PFSK-1 (cell line): ENCODE data around the gene NAA20.

Experiments used
- FOXP2 ChIP-seq: optimal IDR thresholded peaks from 2 replicates; pipeline ENCODE3; 2011; ENCODE audit warnings: borderline replicate concordance, control low read depth, inconsistent platforms; ENCODE audit not compliant: insufficient read depth; ENCODE audit errors: extremely low read length, extremely low read depth
- POLR2AphosphoS5 ChIP-seq: IDR thresholded peaks from 2 replicates; pipeline ENCODE4 v1.6.1; 2012; ENCODE audit warnings: low read depth, mild to moderate bottlenecking, control low read depth, low read length, moderate library complexity
- SIN3A ChIP-seq: IDR thresholded peaks from 2 replicates; pipeline ENCODE4 v1.6.1; 2012; ENCODE audit warnings: mild to moderate bottlenecking, low read length, moderate library complexity, borderline replicate concordance; ENCODE audit not compliant: insufficient read depth
- TAF1 ChIP-seq: IDR thresholded peaks from 2 replicates; pipeline ENCODE4 v1.6.1; 2012; ENCODE audit warnings: low read length, control low read depth, borderline replicate concordance; ENCODE audit not compliant: insufficient read depth
- TF ChIP-seq, protein P1 (sequence below), 2 experiments: IDR thresholded peaks; 2 replicates each; pipeline versions ENCODE4 v1.6.1 to v1.8.0; 2011 to 2012; ENCODE audit warnings: low read depth in 2 of 2, low read length in 2 of 2, control low read depth in 1 of 2, inconsistent platforms in 1 of 2, mild to moderate bottlenecking in 1 of 2, moderate library complexity in 1 of 2; ENCODE audit not compliant: insufficient read depth in 1 of 2

The NAA20 gene

DNA sequence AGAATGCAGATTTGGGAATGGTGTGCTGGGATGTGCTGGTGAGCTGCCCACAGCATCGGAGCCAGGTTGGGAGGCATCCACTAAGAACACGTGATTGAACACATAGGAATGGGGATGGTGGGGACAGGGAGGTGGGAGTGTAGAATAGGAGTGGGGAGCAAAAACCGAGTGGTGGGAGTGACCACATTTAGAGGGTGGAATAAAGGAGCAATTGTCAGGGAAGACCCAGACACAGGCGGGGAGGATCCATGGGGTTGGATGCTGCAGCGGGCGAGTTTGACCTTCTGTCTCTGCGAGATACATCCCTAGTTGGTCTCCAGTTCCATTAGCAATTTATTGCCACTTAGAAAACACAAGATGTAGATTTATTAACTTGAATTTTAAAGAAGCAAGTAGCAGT is 4.7 kb downstream of the NAA20 start:
- TF ChIP-seq SIN3A (no peak), POLR2AphosphoS5 (no peak), TAF1 (no peak), FOXP2 (no peak)
- TF ChIP-seq, protein P1, sequence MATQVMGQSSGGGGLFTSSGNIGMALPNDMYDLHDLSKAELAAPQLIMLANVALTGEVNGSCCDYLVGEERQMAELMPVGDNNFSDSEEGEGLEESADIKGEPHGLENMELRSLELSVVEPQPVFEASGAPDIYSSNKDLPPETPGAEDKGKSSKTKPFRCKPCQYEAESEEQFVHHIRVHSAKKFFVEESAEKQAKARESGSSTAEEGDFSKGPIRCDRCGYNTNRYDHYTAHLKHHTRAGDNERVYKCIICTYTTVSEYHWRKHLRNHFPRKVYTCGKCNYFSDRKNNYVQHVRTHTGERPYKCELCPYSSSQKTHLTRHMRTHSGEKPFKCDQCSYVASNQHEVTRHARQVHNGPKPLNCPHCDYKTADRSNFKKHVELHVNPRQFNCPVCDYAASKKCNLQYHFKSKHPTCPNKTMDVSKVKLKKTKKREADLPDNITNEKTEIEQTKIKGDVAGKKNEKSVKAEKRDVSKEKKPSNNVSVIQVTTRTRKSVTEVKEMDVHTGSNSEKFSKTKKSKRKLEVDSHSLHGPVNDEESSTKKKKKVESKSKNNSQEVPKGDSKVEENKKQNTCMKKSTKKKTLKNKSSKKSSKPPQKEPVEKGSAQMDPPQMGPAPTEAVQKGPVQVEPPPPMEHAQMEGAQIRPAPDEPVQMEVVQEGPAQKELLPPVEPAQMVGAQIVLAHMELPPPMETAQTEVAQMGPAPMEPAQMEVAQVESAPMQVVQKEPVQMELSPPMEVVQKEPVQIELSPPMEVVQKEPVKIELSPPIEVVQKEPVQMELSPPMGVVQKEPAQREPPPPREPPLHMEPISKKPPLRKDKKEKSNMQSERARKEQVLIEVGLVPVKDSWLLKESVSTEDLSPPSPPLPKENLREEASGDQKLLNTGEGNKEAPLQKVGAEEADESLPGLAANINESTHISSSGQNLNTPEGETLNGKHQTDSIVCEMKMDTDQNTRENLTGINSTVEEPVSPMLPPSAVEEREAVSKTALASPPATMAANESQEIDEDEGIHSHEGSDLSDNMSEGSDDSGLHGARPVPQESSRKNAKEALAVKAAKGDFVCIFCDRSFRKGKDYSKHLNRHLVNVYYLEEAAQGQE (IDR thresholded peaks at IDR 0.05; ENCODE audit: insufficient read depth in 1 of 2, low read depth in 2 of 2, low read length in 2 of 2): no peak

DNA sequence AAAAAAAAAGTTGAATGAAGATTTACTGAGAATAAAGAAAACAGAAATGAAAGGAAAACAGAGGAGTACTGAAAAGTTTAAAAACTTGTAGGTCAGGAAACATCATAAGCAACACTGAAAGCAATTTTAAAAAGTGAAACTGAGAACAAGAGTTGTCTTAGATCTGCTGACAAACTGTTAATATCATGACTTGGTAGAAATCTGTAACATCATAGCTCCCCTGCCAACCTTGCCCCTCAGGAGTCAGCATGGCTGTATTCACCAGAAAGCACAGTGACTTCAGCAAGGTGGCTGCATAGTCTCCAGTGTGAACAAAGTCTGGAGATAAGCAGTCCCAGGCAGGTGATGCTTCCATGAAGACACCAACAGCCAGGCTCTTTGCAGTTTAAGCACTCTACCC is 5.3 kb downstream of the NAA20 start:
- TF ChIP-seq, protein P1 (IDR thresholded peaks at IDR 0.05; ENCODE audit: insufficient read depth in 1 of 2, low read depth in 2 of 2, low read length in 2 of 2): no peak
- no peak for TF ChIP-seq TAF1
- no peak for TF ChIP-seq FOXP2
- TF ChIP-seq POLR2AphosphoS5: no peak
- TF ChIP-seq SIN3A: no peak

DNA sequence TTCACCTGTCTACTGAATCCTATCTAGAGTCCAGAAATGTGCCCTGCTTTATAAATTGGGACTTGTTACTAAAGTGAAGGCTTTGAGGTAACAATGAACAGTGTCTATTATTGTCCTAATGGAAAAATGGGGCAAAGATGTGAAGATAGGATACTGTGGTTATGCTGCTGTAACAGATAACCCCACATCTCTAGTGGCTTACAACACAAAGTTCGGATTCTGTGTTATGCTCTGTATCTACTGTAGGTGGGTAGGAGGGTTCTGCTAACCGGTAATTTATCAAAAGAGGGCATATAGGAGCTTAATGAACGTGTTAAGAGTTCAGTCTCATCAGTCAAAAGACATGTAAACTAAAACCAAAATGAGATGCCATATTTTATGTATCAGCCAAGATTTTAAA is 6.2 kb downstream of the NAA20 start:
- TF ChIP-seq, protein P1 (IDR thresholded peaks at IDR 0.05; ENCODE audit: insufficient read depth in 1 of 2, low read depth in 2 of 2, low read length in 2 of 2): no peak
- TF ChIP-seq POLR2AphosphoS5 (no peak), SIN3A (no peak), FOXP2 (no peak), TAF1 (no peak)

DNA sequence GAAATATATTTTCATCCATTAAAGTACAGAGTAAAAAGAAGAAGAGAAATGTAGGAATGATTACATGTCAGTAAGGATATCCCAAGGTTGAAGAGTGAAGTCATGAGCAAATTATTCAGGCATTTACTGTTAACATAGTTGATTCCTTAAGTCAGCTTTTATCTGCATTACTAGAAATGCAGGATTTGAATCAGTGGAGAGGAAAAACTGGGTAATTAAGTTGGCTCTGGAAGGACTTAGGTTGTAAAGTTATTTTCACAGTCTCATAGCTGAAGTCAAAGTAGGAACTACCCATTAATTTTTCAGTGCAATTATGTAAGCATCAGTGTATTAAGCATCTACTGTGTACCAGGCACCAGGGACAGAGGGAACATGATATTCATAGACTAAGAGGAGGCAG is 7.8 kb downstream of the NAA20 start:
- TF ChIP-seq FOXP2: no peak
- TF ChIP-seq SIN3A: no peak
- no peak for TF ChIP-seq POLR2AphosphoS5
- TF ChIP-seq, protein P1 (IDR thresholded peaks at IDR 0.05; ENCODE audit: insufficient read depth in 1 of 2, low read depth in 2 of 2, low read length in 2 of 2): no peak
- TF ChIP-seq TAF1: no peak

DNA sequence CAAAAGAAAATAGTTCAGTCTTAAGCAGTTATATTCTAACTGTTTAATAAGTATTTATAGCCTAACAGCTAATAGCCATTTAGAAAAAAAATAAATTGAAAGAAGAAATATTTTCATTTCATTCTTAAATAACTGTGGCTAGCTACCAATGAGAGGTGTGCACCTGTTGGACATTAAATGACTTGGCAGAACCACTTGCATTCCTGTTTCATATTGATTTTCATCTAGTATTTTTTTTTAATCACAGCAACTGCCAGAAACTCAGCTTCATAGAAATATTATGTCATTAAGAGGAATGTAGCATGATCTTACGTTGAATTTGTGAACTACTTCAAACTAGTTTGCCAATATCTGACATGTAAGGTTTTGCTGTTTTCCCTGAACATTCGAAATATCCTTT is 10.1 kb downstream of the NAA20 start:
- TF ChIP-seq, protein P1 (IDR thresholded peaks at IDR 0.05; ENCODE audit: insufficient read depth in 1 of 2, low read depth in 2 of 2, low read length in 2 of 2): no peak
- no peak for TF ChIP-seq FOXP2
- no peak for TF ChIP-seq SIN3A
- TF ChIP-seq POLR2AphosphoS5: no peak
- TF ChIP-seq TAF1: no peak
